ENCODE results near the gene COL11A1. TPM values are rescaled to one million over a fixed set of nuclear protein-coding genes. Genes with fewer than 3 reads are reported as not detected.
"Not testable (repeated sequence)": the region's sequence is repeated elsewhere in the genome, so short reads cannot be mapped to it uniquely, and the experiment has no call there.

The COL11A1 gene
- total and polyA plus RNA-seq, 2 donors = 2.7 to 76.5 TPM

- H3K36me3 ChIP-seq (ENCODE audit: insufficient read depth) = no peaks in the 10 kb centered on the region
- H3K27ac ChIP-seq (ENCODE audit: low read depth) = no peak overlapping the region
- H3K4me1 ChIP-seq (ENCODE audit: insufficient read depth) = no peaks in the 10 kb centered on the region
- H3K4me3 ChIP-seq (ENCODE audit: low read depth, low read length) = no peak overlapping the region
- no peak for DNase-seq (ENCODE audit: extremely low spot score)
- WGBS = 64% methylated on average over 2 of the region's 2 CpGs
Observed at GRCh38 chr1:102833151-102833550, 275.2 kb downstream of the COL11A1 start.

GRCh38 chr1:102826706-102827105 is 281.6 kb downstream of the COL11A1 start:
- 86% methylated on average over 9 of the region's 9 CpGs for WGBS
- not testable (repeated sequence) for DNase-seq (ENCODE audit: extremely low spot score); H3K27ac ChIP-seq (ENCODE audit: low read depth)

More at GRCh38 chr1:102826706-102827105, 281.6 kb downstream of the COL11A1 start:
- H3K36me3 ChIP-seq (ENCODE audit: insufficient read depth); H3K4me1 ChIP-seq (ENCODE audit: insufficient read depth); H3K4me3 ChIP-seq (ENCODE audit: low read depth, low read length): not testable (repeated sequence)
